Activated T-cell treated with anti-CD3 and anti-CD28 coated beads, Interleukin-2, amount 50 U/mL, for 24 hours (primary cell): ENCODE measurements around the gene AGO1.
"Not testable (repeated sequence)": the region's sequence is repeated elsewhere in the genome, so short reads cannot be mapped to it uniquely, and the experiment has no call there.

Experiments
- DNase-seq: peaks from one replicate; pipeline ENCODE4 v3.0.0-alpha.2; 2020
- H3K27ac Mint-ChIP-seq: 2 replicates; pipeline ENCODE4 v1.8.0; 2020; ENCODE audit warnings: mild to moderate bottlenecking, mixed read lengths
- H3K27me3 Mint-ChIP-seq: 2 replicates; pipeline ENCODE4 v1.8.0; 2020; ENCODE audit warnings: mixed read lengths
- H3K36me3 Mint-ChIP-seq: 2 replicates; pipeline ENCODE4 v1.8.0; 2020; ENCODE audit warnings: low read depth, mixed read lengths
- H3K4me1 Mint-ChIP-seq: 2 replicates; pipeline ENCODE4 v1.8.0; 2020; ENCODE audit warnings: low read depth, mixed read lengths
- H3K4me3 Mint-ChIP-seq: 2 replicates; pipeline ENCODE4 v1.8.0; 2020; ENCODE audit warnings: mild to moderate bottlenecking, moderate library complexity, mixed read lengths
- H3K9me3 Mint-ChIP-seq: 2 replicates; pipeline ENCODE4 v1.8.0; 2020; ENCODE audit warnings: mixed read lengths

AGO1 gene

GRCh38 chr1:35856964-35857363 lies 26.0 kb upstream of the AGO1 start:
- Mint-ChIP-seq H3K4me1 (no peaks in the 10 kb centered on the region), H3K9me3 (no peaks in the 10 kb centered on the region)

GRCh38 chr1:35857830-35858229 lies 25.2 kb upstream of the AGO1 start:
- no peaks in the 10 kb centered on the region for H3K4me1 Mint-ChIP-seq
- H3K36me3 Mint-ChIP-seq = peaks cover 27% of the 10 kb centered on the region
- H3K9me3 Mint-ChIP-seq = no peaks in the 10 kb centered on the region
- no peak overlapping the region for H3K4me3 Mint-ChIP-seq
- H3K27ac Mint-ChIP-seq = no peak overlapping the region
- DNase-seq = no peak
- H3K27me3 Mint-ChIP-seq = no peaks in the 10 kb centered on the region

More at GRCh38 chr1:35856964-35857363, 26.0 kb upstream of the AGO1 start:
- H3K36me3 Mint-ChIP-seq = peaks cover 29% of the 10 kb centered on the region
- DNase-seq = no peak
- no peaks in the 10 kb centered on the region for H3K27me3 Mint-ChIP-seq
- H3K4me3 Mint-ChIP-seq = no peak overlapping the region
- H3K27ac Mint-ChIP-seq = no peak overlapping the region

- Mint-ChIP-seq H3K27ac (no peak overlapping the region), H3K4me3 (no peak overlapping the region), H3K4me1 (no peaks in the 10 kb centered on the region), H3K9me3 (no peaks in the 10 kb centered on the region), H3K36me3 (peaks cover 6% of the 10 kb centered on the region), H3K27me3 (no peaks in the 10 kb centered on the region)
- DNase-seq = no peak
Observed at GRCh38 chr1:35860696-35861095, 22.3 kb upstream of the AGO1 start.

- Mint-ChIP-seq H3K27me3 (no peaks in the 10 kb centered on the region), H3K4me3 (no peak overlapping the region), H3K27ac (no peak overlapping the region), H3K4me1 (no peaks in the 10 kb centered on the region), H3K9me3 (no peaks in the 10 kb centered on the region), H3K36me3 (no peaks in the 10 kb centered on the region)
- no peak for DNase-seq
Observed at GRCh38 chr1:35863136-35863535, 19.9 kb upstream of the AGO1 start.

GRCh38 chr1:35863881-35864625 lies 19.0 kb upstream of the AGO1 start:
- no peak overlapping the region for H3K4me3 Mint-ChIP-seq
- no peaks in the 10 kb centered on the region for H3K9me3 Mint-ChIP-seq
- DNase-seq = no peak
- no peaks in the 10 kb centered on the region for H3K4me1 Mint-ChIP-seq
- no peaks in the 10 kb centered on the region for H3K36me3 Mint-ChIP-seq
- no peak overlapping the region for H3K27ac Mint-ChIP-seq
- H3K27me3 Mint-ChIP-seq = no peaks in the 10 kb centered on the region

GRCh38 chr1:35864813-35865212 lies 18.2 kb upstream of the AGO1 start:
- no peak for DNase-seq
- Mint-ChIP-seq H3K9me3 (no peaks in the 10 kb centered on the region), H3K27me3 (no peaks in the 10 kb centered on the region), H3K36me3 (no peaks in the 10 kb centered on the region), H3K4me3 (no peak overlapping the region), H3K27ac (no peak overlapping the region), H3K4me1 (no peaks in the 10 kb centered on the region)

- Mint-ChIP-seq H3K27me3 (no peaks in the 10 kb centered on the region), H3K9me3 (no peaks in the 10 kb centered on the region), H3K36me3 (no peaks in the 10 kb centered on the region), H3K4me3 (no peak overlapping the region), H3K27ac (no peak overlapping the region), H3K4me1 (no peaks in the 10 kb centered on the region)
- DNase-seq = no peak
Observed at GRCh38 chr1:35866991-35867390, 16.0 kb upstream of the AGO1 start.

- H3K36me3 Mint-ChIP-seq, H3K9me3 Mint-ChIP-seq, H3K4me3 Mint-ChIP-seq, H3K27ac Mint-ChIP-seq, H3K27me3 Mint-ChIP-seq, H3K4me1 Mint-ChIP-seq, DNase-seq: not testable (repeated sequence)
Observed at GRCh38 chr1:35869245-35869950, 13.6 kb upstream of the AGO1 start.

- H3K4me1 Mint-ChIP-seq = no peaks in the 10 kb centered on the region
- no peak for DNase-seq
- no peaks in the 10 kb centered on the region for H3K27me3 Mint-ChIP-seq
- no peak overlapping the region for H3K27ac Mint-ChIP-seq
- no peaks in the 10 kb centered on the region for H3K9me3 Mint-ChIP-seq
- no peak overlapping the region for H3K4me3 Mint-ChIP-seq
- H3K36me3 Mint-ChIP-seq = no peaks in the 10 kb centered on the region
Observed at GRCh38 chr1:35870651-35871309, 12.2 kb upstream of the AGO1 start.

- Mint-ChIP-seq H3K27ac (no peak overlapping the region), H3K36me3 (no peaks in the 10 kb centered on the region), H3K4me3 (no peak overlapping the region), H3K9me3 (no peaks in the 10 kb centered on the region), H3K27me3 (no peaks in the 10 kb centered on the region), H3K4me1 (no peaks in the 10 kb centered on the region)
- DNase-seq = no peak
Observed at GRCh38 chr1:35873243-35873750, 9.7 kb upstream of the AGO1 start.

- H3K27ac Mint-ChIP-seq, H3K27me3 Mint-ChIP-seq, DNase-seq, H3K36me3 Mint-ChIP-seq, H3K4me3 Mint-ChIP-seq, H3K4me1 Mint-ChIP-seq, H3K9me3 Mint-ChIP-seq: not testable (repeated sequence)
Observed at GRCh38 chr1:35874115-35874514, 8.9 kb upstream of the AGO1 start.

- no peak for DNase-seq
- H3K27me3 Mint-ChIP-seq = no peaks in the 10 kb centered on the region
- no peak overlapping the region for H3K27ac Mint-ChIP-seq
- H3K4me3 Mint-ChIP-seq = no peak overlapping the region
- H3K9me3 Mint-ChIP-seq = no peaks in the 10 kb centered on the region
- H3K36me3 Mint-ChIP-seq = no peaks in the 10 kb centered on the region
- H3K4me1 Mint-ChIP-seq = peaks cover 5% of the 10 kb centered on the region
Observed at GRCh38 chr1:35876988-35877387, 6.0 kb upstream of the AGO1 start.

GRCh38 chr1:35881850-35882273 lies 1.1 kb upstream of the AGO1 start:
- peaks cover 39% of the 10 kb centered on the region for H3K4me1 Mint-ChIP-seq
- H3K27ac Mint-ChIP-seq = no peak overlapping the region
- peaks cover 7% of the 10 kb centered on the region for H3K36me3 Mint-ChIP-seq
- H3K9me3 Mint-ChIP-seq = no peaks in the 10 kb centered on the region
- H3K4me3 Mint-ChIP-seq = no peak overlapping the region
- H3K27me3 Mint-ChIP-seq = no peaks in the 10 kb centered on the region
- DNase-seq = no peak

GRCh38 chr1:35882586-35882944 lies 444 bp upstream of the AGO1 start:
- H3K27ac Mint-ChIP-seq = peak overlapping the region; percentile 61
- DNase-seq = no peak
- peak overlapping the region; percentile 94 for H3K4me3 Mint-ChIP-seq
- peaks cover 46% of the 10 kb centered on the region for H3K4me1 Mint-ChIP-seq
- H3K36me3 Mint-ChIP-seq = peaks cover 7% of the 10 kb centered on the region
- H3K27me3 Mint-ChIP-seq = no peaks in the 10 kb centered on the region
- H3K9me3 Mint-ChIP-seq = no peaks in the 10 kb centered on the region

GRCh38 chr1:35883635-35884101 lies 659 bp downstream of the AGO1 start:
- peak overlapping the region; percentile 93 for H3K27ac Mint-ChIP-seq
- DNase-seq = peak; percentile 72
- peaks cover 13% of the 10 kb centered on the region for H3K36me3 Mint-ChIP-seq
- H3K4me1 Mint-ChIP-seq = peaks cover 49% of the 10 kb centered on the region
- peak overlapping the region; percentile 94 for H3K4me3 Mint-ChIP-seq
- H3K9me3 Mint-ChIP-seq = no peaks in the 10 kb centered on the region
- H3K27me3 Mint-ChIP-seq = no peaks in the 10 kb centered on the region
